OCI-LY1 (cell line): Measurements from ENCODE around the gene RAB11FIP4.

Source experiments
- H2AFZ ChIP-seq: fragments of 200-600 bp; sonication (generic), shearing (Covaris generic); 2 replicates; pipeline ENCODE4 v1.6.0; 2014; ENCODE audit warnings: antibody characterized with exemption, mild to moderate bottlenecking, low read length
- H3F3A ChIP-seq: fragments of 200-600 bp; sonication (generic), shearing (Covaris generic); 2 replicates; pipeline ENCODE4 v1.6.0; 2014; ENCODE audit warnings: mild to moderate bottlenecking, antibody characterized with exemption, low read length, moderate library complexity; ENCODE audit not compliant: insufficient read depth
- H3K27ac ChIP-seq: fragments of 200-600 bp; sonication (generic); 2 replicates; pipeline ENCODE4 v1.5.1; 2014; ENCODE audit warnings: low read length, mixed run types, mild to moderate bottlenecking, low read depth; ENCODE audit not compliant: poor library complexity, severe bottlenecking
- H3K27me3 ChIP-seq: fragments of 200-600 bp; sonication (generic); 2 replicates; pipeline ENCODE4 v1.6.0; 2014; ENCODE audit warnings: antibody characterized with exemption, mild to moderate bottlenecking, low read length, moderate library complexity; ENCODE audit not compliant: insufficient read depth
- H3K36me3 ChIP-seq: fragments of 200-600 bp; sonication (generic); 2 replicates; pipeline ENCODE4 v1.6.1; 2014; ENCODE audit warnings: mild to moderate bottlenecking, antibody characterized with exemption, low read length, moderate library complexity, mixed read lengths; ENCODE audit not compliant: insufficient read depth
- H3K4me1 ChIP-seq: fragments of 200-600 bp; sonication (generic); 2 replicates; pipeline ENCODE4 v1.5.1; 2014; ENCODE audit warnings: mild to moderate bottlenecking, low read length, moderate library complexity; ENCODE audit not compliant: insufficient read depth, severe bottlenecking
- H3K4me2 ChIP-seq: fragments of 200-600 bp; sonication (generic), shearing (Covaris generic); 2 replicates; pipeline ENCODE4 v1.6.1; 2014; ENCODE audit warnings: low read length
- H3K4me3 ChIP-seq: fragments of 200-600 bp; sonication (generic); 2 replicates; pipeline ENCODE4 v1.5.1; 2014; ENCODE audit warnings: low read length, low read depth, mild to moderate bottlenecking, mixed read lengths; ENCODE audit not compliant: poor library complexity, severe bottlenecking
- H3K79me2 ChIP-seq: fragments of 200-600 bp; shearing (Covaris generic); 2 replicates; pipeline ENCODE4 v1.6.1; 2016; ENCODE audit warnings: mixed run types, low read length, mixed read lengths; ENCODE audit not compliant: insufficient read depth
- H3K9ac ChIP-seq: fragments of 200-600 bp; sonication (generic), shearing (Covaris generic); 2 replicates; pipeline ENCODE4 v1.6.1; 2014; ENCODE audit warnings: mild to moderate bottlenecking, low read length, mixed read lengths
- H3K9me2 ChIP-seq: fragments of 200-600 bp; sonication (generic), shearing (Covaris generic); 2 replicates; pipeline ENCODE4 v1.6.1; 2014; ENCODE audit warnings: low read depth, mild to moderate bottlenecking, low read length, mixed read lengths
- H3K9me3 ChIP-seq: fragments of 200-600 bp; shearing (Covaris generic); 2 replicates; pipeline ENCODE4 v1.6.1; 2014; ENCODE audit warnings: low read length, mixed read lengths
- H4K20me1 ChIP-seq: fragments of 200-600 bp; sonication (generic), shearing (Covaris generic); 2 replicates; pipeline ENCODE4 v1.6.0; 2016; ENCODE audit warnings: mild to moderate bottlenecking, low read length; ENCODE audit not compliant: insufficient read depth
- CTCF ChIP-seq: fragments of 200-600 bp; sonication (generic), shearing (Covaris generic); IDR thresholded peaks from 2 replicates; pipeline ENCODE4 v1.5.1; 2017; ENCODE audit warnings: mild to moderate bottlenecking, antibody characterized with exemption, low read length, moderate library complexity, mixed read lengths
- EZH2 ChIP-seq: fragments of 200-600 bp; sonication (generic), shearing (Covaris generic); IDR thresholded peaks from 2 replicates; pipeline ENCODE4 v1.8.0; 2017; ENCODE audit warnings: borderline replicate concordance, mixed run types, mild to moderate bottlenecking, antibody characterized with exemption, low read length, moderate library complexity, mixed read lengths

RAB11FIP4 gene

GRCh38 chr17:31394544-31394943, 3.1 kb downstream of the RAB11FIP4 start:
- peaks cover 7% of the 10 kb centered on the region for H3K4me1 ChIP-seq
- H3K27me3 ChIP-seq: peaks cover 4% of the 10 kb centered on the region
- H3K9me3 ChIP-seq: no peaks in the 10 kb centered on the region
- H3K27ac ChIP-seq: no peak overlapping the region
- H2AFZ ChIP-seq: no peak overlapping the region
- H3K4me2 ChIP-seq: no peak overlapping the region
- no peak overlapping the region for H3K4me3 ChIP-seq
- H4K20me1 ChIP-seq: no peaks in the 10 kb centered on the region
- H3K79me2 ChIP-seq: no peaks in the 10 kb centered on the region
- no peaks in the 10 kb centered on the region for H3K9me2 ChIP-seq
- no peaks in the 10 kb centered on the region for H3F3A ChIP-seq
- H3K36me3 ChIP-seq: no peaks in the 10 kb centered on the region
- TF ChIP-seq CTCF: no peak
- no peak for TF ChIP-seq EZH2
- no peak overlapping the region for H3K9ac ChIP-seq

GRCh38 chr17:31397256-31397939, 5.9 kb downstream of the RAB11FIP4 start:
- Histone ChIP-seq H3K36me3 (no peaks in the 10 kb centered on the region), H3K27ac (no peak overlapping the region), H3K4me3 (no peak overlapping the region), H3K79me2 (no peaks in the 10 kb centered on the region), H3K9ac (no peak overlapping the region), H3K9me2 (no peaks in the 10 kb centered on the region), H3F3A (no peaks in the 10 kb centered on the region), H2AFZ (no peak overlapping the region), H3K4me1 (peaks cover under 1% of the 10 kb centered on the region), H3K4me2 (no peak overlapping the region), H4K20me1 (no peaks in the 10 kb centered on the region), H3K27me3 (no peaks in the 10 kb centered on the region; the same call in 1 of the 2 replicates), H3K9me3 (no peaks in the 10 kb centered on the region)
- TF ChIP-seq CTCF (no peak), EZH2 (no peak)

- Histone ChIP-seq H3K79me2 (no peaks in the 10 kb centered on the region), H3K9me2 (no peaks in the 10 kb centered on the region), H3K4me1 (no peaks in the 10 kb centered on the region), H3K36me3 (no peaks in the 10 kb centered on the region), H2AFZ (no peak overlapping the region), H3F3A (no peaks in the 10 kb centered on the region), H3K9ac (no peak overlapping the region), H3K4me3 (no peak overlapping the region), H3K27me3 (no peaks in the 10 kb centered on the region), H3K9me3 (no peaks in the 10 kb centered on the region), H3K4me2 (no peak overlapping the region), H3K27ac (no peak overlapping the region), H4K20me1 (no peaks in the 10 kb centered on the region)
- no peak for TF ChIP-seq EZH2
- TF ChIP-seq CTCF: no peak
These were observed 7.2 kb downstream of the RAB11FIP4 start for GRCh38 chr17:31398381-31399311.
